Vagina (tissue), 2 donors: Measurements from ENCODE around the gene GLG1. TPM values are rescaled to one million over a fixed set of nuclear protein-coding genes. Genes with fewer than 3 reads are reported as not detected.
A peak's percentile ranks its signal among the peaks of the same experiment; 100 is the strongest.

ENCODE experiments used
- DNase-seq, 2 donors: peaks; one replicate each; pipeline ENCODE4 v3.0.0-alpha.2; 2017; ENCODE audit errors: extremely low spot score in 2 of 2
- H3K27ac ChIP-seq: fragments of 200-600 bp; sonication (generic); one replicate; pipeline ENCODE4 v1.5.1; 2019
- H3K27me3 ChIP-seq: fragments of 200-600 bp; sonication (generic); one replicate; pipeline ENCODE4 v1.5.1; 2019
- H3K36me3 ChIP-seq, 2 donors: fragments of 200-600 bp; sonication (generic); one replicate each; pipeline ENCODE4 v1.5.1; 2017 to 2019
- H3K4me1 ChIP-seq: fragments of 200-600 bp; sonication (generic); one replicate; pipeline ENCODE4 v1.5.1; 2019
- H3K4me3 ChIP-seq, 2 donors: fragments of 200-600 bp; sonication (generic); 1 replicate in 1 of 2; 2 replicates in 1 of 2; pipeline ENCODE4 v1.5.1; 2016 to 2019
- H3K9me3 ChIP-seq: fragments of 200-600 bp; sonication (generic); one replicate; pipeline ENCODE4 v1.5.1; 2019
- CTCF ChIP-seq, 3 experiments: fragments of 450-650 bp in 2 of 3; fragments of 200-600 bp in 1 of 3; sonication (generic) in 1 of 3; IDR thresholded peaks; one replicate each; pipeline ENCODE4 v1.5.1; 2017 to 2019; ENCODE audit warnings: antibody characterized with exemption in 3 of 3, mild to moderate bottlenecking in 2 of 3, moderate library complexity in 2 of 3
- POLR2A ChIP-seq, 2 donors: fragments of 450-650 bp; IDR thresholded peaks; one replicate each; pipeline ENCODE4 v1.6.1; 2017; ENCODE audit warnings: antibody characterized with exemption in 2 of 2, mild to moderate bottlenecking in 2 of 2, moderate library complexity in 2 of 2
- POLR2AphosphoS5 ChIP-seq, 2 donors: sonication (generic); formaldehyde crosslinking; IDR thresholded peaks; one replicate each; pipeline ENCODE4 v1.9.0; 2017; ENCODE audit warnings: antibody characterized with exemption in 2 of 2, mild to moderate bottlenecking in 2 of 2, low read depth in 1 of 2; ENCODE audit not compliant: insufficient read depth in 1 of 2
- intact Hi-C: fragments of 100-400 bp; cut with DNase I; formaldehyde crosslinking; loops from one replicate; pipeline ENCODE4 v1.15.1; 2023
- total RNA-seq: library from RNA; depleted of rRNA; stranded (reverse); fragments of >200 nt; gene quantifications from one replicate; pipeline ENCODE4 v1.2.3, GENCODE V29; 2016

The GLG1 gene
- total RNA-seq, 1 donor from 2014 or later = 76.9 TPM

GRCh38 chr16:74463888-74464287 is 143.0 kb downstream of the GLG1 start:
- no peak for DNase-seq
- no peak for TF ChIP-seq CTCF (IDR thresholded peaks at IDR 0.05)
- no peak for TF ChIP-seq POLR2A (IDR thresholded peaks at IDR 0.05)
- TF ChIP-seq POLR2AphosphoS5 (IDR thresholded peaks at IDR 0.05; ENCODE audit: insufficient read depth in 1 of 2, low read depth in 1 of 2) = no peak
- H3K27ac ChIP-seq = no peak overlapping the region

GRCh38 chr16:74462361-74462760 is 144.6 kb downstream of the GLG1 start:
- no peaks in the 10 kb centered on the region for H3K27me3 ChIP-seq
- intact Hi-C loops = no loop called here
- H3K27ac ChIP-seq = no peak overlapping the region
- H3K4me1 ChIP-seq = no peaks in the 10 kb centered on the region
- peaks cover 0 to 66% of the 10 kb centered on the region in 2 donors for H3K36me3 ChIP-seq
- no peak overlapping the region for H3K4me3 ChIP-seq
- peak in 1 of 2 donors; percentile 49 for TF ChIP-seq POLR2AphosphoS5 (IDR thresholded peaks at IDR 0.05; ENCODE audit: insufficient read depth in 1 of 2, low read depth in 1 of 2)
- no peak for TF ChIP-seq CTCF (IDR thresholded peaks at IDR 0.05)
- no peak for TF ChIP-seq POLR2A (IDR thresholded peaks at IDR 0.05)
- no peak for DNase-seq
- no peaks in the 10 kb centered on the region for H3K9me3 ChIP-seq

More at GRCh38 chr16:74463888-74464287, 143.0 kb downstream of the GLG1 start:
- intact Hi-C loops = no loop called here
- Histone ChIP-seq H3K9me3 (no peaks in the 10 kb centered on the region), H3K27me3 (no peaks in the 10 kb centered on the region), H3K36me3 (peaks cover 0 to 80% of the 10 kb centered on the region in 2 donors), H3K4me3 (no peak overlapping the region), H3K4me1 (no peaks in the 10 kb centered on the region)

- H3K36me3 ChIP-seq = peaks cover 0 to 62% of the 10 kb centered on the region in 2 donors
- no peaks in the 10 kb centered on the region for H3K4me1 ChIP-seq
- TF ChIP-seq POLR2A (IDR thresholded peaks at IDR 0.05) (no peak), POLR2AphosphoS5 (IDR thresholded peaks at IDR 0.05; ENCODE audit: insufficient read depth in 1 of 2, low read depth in 1 of 2) (no peak), CTCF (IDR thresholded peaks at IDR 0.05) (no peak)
- H3K27me3 ChIP-seq = no peaks in the 10 kb centered on the region
- no peak overlapping the region for H3K4me3 ChIP-seq
- H3K27ac ChIP-seq = no peak overlapping the region
- intact Hi-C loops = no loop called here
- H3K9me3 ChIP-seq = no peaks in the 10 kb centered on the region
- DNase-seq = no peak
Observed at GRCh38 chr16:74461826-74462225, 145.1 kb downstream of the GLG1 start.

GRCh38 chr16:74460542-74460941 is 146.4 kb downstream of the GLG1 start:
- TF ChIP-seq CTCF (IDR thresholded peaks at IDR 0.05) = no peak
- no peak for TF ChIP-seq POLR2A (IDR thresholded peaks at IDR 0.05)
- no peak for TF ChIP-seq POLR2AphosphoS5 (IDR thresholded peaks at IDR 0.05; ENCODE audit: insufficient read depth in 1 of 2, low read depth in 1 of 2)
- intact Hi-C loops = no loop called here

GRCh38 chr16:74456290-74456625 is 150.7 kb downstream of the GLG1 start:
- no peaks in the 10 kb centered on the region for H3K27me3 ChIP-seq
- TF ChIP-seq POLR2A (IDR thresholded peaks at IDR 0.05) = no peak
- no peak for TF ChIP-seq POLR2AphosphoS5 (IDR thresholded peaks at IDR 0.05; ENCODE audit: insufficient read depth in 1 of 2, low read depth in 1 of 2)
- no peak for DNase-seq
- intact Hi-C loops = loop anchor here (10.0 kb wide), 1 partner anchor 1331 kb away; no protein-coding TSS in a partner anchor
- H3K36me3 ChIP-seq = peaks cover 0 to 51% of the 10 kb centered on the region in 2 donors
- H3K4me3 ChIP-seq = no peak overlapping the region
- no peaks in the 10 kb centered on the region for H3K4me1 ChIP-seq
- no peak overlapping the region for H3K27ac ChIP-seq
- no peaks in the 10 kb centered on the region for H3K9me3 ChIP-seq

More at GRCh38 chr16:74460542-74460941, 146.4 kb downstream of the GLG1 start:
- H3K4me1 ChIP-seq = no peaks in the 10 kb centered on the region
- no peak overlapping the region for H3K27ac ChIP-seq
- H3K4me3 ChIP-seq = no peak overlapping the region
- H3K9me3 ChIP-seq = no peaks in the 10 kb centered on the region
- H3K36me3 ChIP-seq = peaks cover 0 to 65% of the 10 kb centered on the region in 2 donors
- DNase-seq = no peak
- no peaks in the 10 kb centered on the region for H3K27me3 ChIP-seq
